OCI-LY1 (cell line): Measurements from ENCODE around the gene ATG9B.

Experiments used
- EZH2 ChIP-seq: fragments of 200-600 bp; sonication (generic), shearing (Covaris generic); IDR thresholded peaks from 2 replicates; pipeline ENCODE4 v1.8.0; 2017; ENCODE audit warnings: borderline replicate concordance, mixed run types, mild to moderate bottlenecking, antibody characterized with exemption, low read length, moderate library complexity, mixed read lengths
- TF ChIP-seq, protein P1 (sequence below): fragments of 200-600 bp; sonication (generic), shearing (Covaris generic); IDR thresholded peaks from 2 replicates; pipeline ENCODE4 v1.5.1; 2017; ENCODE audit warnings: mild to moderate bottlenecking, antibody characterized with exemption, low read length, moderate library complexity, mixed read lengths

DNA sequence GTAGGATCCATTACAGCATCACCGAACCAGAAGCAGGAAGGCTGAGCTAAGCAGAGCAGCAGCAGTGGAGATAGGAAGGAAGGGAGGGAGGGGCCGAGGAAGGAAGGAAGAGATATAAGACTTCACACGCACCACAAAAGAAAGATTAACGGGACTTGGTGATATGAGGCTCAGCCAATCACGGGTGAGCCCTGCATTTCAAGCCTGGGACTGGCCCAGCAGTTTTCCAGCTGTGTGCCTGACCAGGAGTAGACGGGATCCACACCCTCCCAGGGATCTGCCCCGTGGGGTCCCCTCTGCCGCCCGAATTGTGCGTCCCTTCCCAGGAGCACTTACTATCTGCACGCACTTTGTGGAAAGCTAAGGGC lies 16.2 kb downstream of the ATG9B start:
- TF ChIP-seq, protein P1, sequence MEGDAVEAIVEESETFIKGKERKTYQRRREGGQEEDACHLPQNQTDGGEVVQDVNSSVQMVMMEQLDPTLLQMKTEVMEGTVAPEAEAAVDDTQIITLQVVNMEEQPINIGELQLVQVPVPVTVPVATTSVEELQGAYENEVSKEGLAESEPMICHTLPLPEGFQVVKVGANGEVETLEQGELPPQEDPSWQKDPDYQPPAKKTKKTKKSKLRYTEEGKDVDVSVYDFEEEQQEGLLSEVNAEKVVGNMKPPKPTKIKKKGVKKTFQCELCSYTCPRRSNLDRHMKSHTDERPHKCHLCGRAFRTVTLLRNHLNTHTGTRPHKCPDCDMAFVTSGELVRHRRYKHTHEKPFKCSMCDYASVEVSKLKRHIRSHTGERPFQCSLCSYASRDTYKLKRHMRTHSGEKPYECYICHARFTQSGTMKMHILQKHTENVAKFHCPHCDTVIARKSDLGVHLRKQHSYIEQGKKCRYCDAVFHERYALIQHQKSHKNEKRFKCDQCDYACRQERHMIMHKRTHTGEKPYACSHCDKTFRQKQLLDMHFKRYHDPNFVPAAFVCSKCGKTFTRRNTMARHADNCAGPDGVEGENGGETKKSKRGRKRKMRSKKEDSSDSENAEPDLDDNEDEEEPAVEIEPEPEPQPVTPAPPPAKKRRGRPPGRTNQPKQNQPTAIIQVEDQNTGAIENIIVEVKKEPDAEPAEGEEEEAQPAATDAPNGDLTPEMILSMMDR: no peak
- no peak for TF ChIP-seq EZH2
